Sigmoid colon (tissue), 7 donors: Measurements from ENCODE around the gene RNF13. TPM values are rescaled to one million over a fixed set of nuclear protein-coding genes. Genes with fewer than 3 reads are reported as not detected.
"Not testable (repeated sequence)": the region's sequence is repeated elsewhere in the genome, so short reads cannot be mapped to it uniquely, and the experiment has no call there.

Source experiments
- DNase-seq: peaks from one replicate; pipeline ENCODE4 v3.0.0-alpha.2; 2019
- H3K27ac ChIP-seq, 4 donors: fragments of 200-600 bp; sonication (generic); one replicate each; pipeline ENCODE4 v1.5.1; 2016 to 2019; ENCODE audit warnings: mild to moderate bottlenecking in 1 of 4
- H3K27me3 ChIP-seq, 3 donors: fragments of 200-600 bp; sonication (generic); one replicate each; pipeline ENCODE4 v1.5.1; 2019; ENCODE audit warnings: mild to moderate bottlenecking in 1 of 3
- H3K36me3 ChIP-seq, 4 donors: fragments of 200-600 bp; sonication (generic); one replicate each; pipeline ENCODE4 v1.5.1; 2016 to 2019
- H3K4me1 ChIP-seq, 4 donors: fragments of 200-600 bp; sonication (generic); one replicate each; pipeline ENCODE4 v1.5.1; 2017 to 2019
- H3K4me3 ChIP-seq, 4 donors: fragments of 200-600 bp; sonication (generic); one replicate each; pipeline ENCODE4 v1.5.1; 2017 to 2019; ENCODE audit warnings: mild to moderate bottlenecking in 2 of 4, moderate library complexity in 1 of 4
- H3K9me3 ChIP-seq, 4 donors: fragments of 200-600 bp in 3 of 4; sonication (generic) in 3 of 4; one replicate each; pipeline versions ENCODE4 v1.5.1 to v1.6.1; 2013 to 2019
- EP300 ChIP-seq, 4 donors: sonication (generic); formaldehyde crosslinking; IDR thresholded peaks; one replicate each; pipeline ENCODE4 v1.6.1; 2017; ENCODE audit warnings: antibody characterized with exemption in 4 of 4
- POLR2A ChIP-seq, 2 donors: fragments of 450-650 bp; IDR thresholded peaks; one replicate each; pipeline ENCODE4 v1.6.1; 2016; ENCODE audit warnings: antibody characterized with exemption in 2 of 2, mild to moderate bottlenecking in 2 of 2, moderate library complexity in 2 of 2
- POLR2AphosphoS5 ChIP-seq, 4 donors: sonication (generic); formaldehyde crosslinking; IDR thresholded peaks; one replicate each; pipeline ENCODE4 v1.6.1; 2017; ENCODE audit warnings: antibody characterized with exemption in 4 of 4
- WGBS, 2 donors: extraction: QIAGEN DNeasy Blood & Tissue Kit; methylation state at CpG; one replicate each; pipeline ENCODE4 v1.1.7; 2013; 5-methylcytosine and 5-hydroxymethylcytosine counted together
- intact Hi-C: fragments of 100-400 bp; cut with DNase I; formaldehyde crosslinking; loops from one replicate; pipeline ENCODE4 v1.15.1; 2023
- polyA plus RNA-seq, 3 donors: library from polyadenylated mRNA; stranded (reverse); fragments of 200-250 nt; gene quantifications; one replicate each; pipeline ENCODE4 v1.2.3, GENCODE V29; 2013
- total RNA-seq, 4 donors: library from RNA; depleted of rRNA; stranded (reverse); fragments of >200 nt; gene quantifications; one replicate each; pipeline ENCODE4 v1.1.0, GENCODE V29; 2016
- TF ChIP-seq, protein P1 (sequence below), 4 experiments: fragments of 450-650 bp in 3 of 4; fragments of 200-600 bp in 1 of 4; IDR thresholded peaks; one replicate each; pipeline ENCODE4 v1.5.1; 2016 to 2019; ENCODE audit warnings: antibody characterized with exemption in 4 of 4, mild to moderate bottlenecking in 3 of 4, moderate library complexity in 2 of 4
- donor health status: healthy with polysubstance abuse.
- donor health status: Bipolar disorder and iron deficiency.
- donor health status: healthy.

RNF13 gene
- total and polyA plus RNA-seq, 7 donors, result 15.6 to 110 (median 78.3) TPM

- 95 to 98% methylated on average over 2 of the region's 2 CpGs for WGBS, 2 donors
Measured at GRCh38 chr3:149833241-149833640, 20.2 kb downstream of the RNF13 start.

GRCh38 chr3:149838491-149838890 lies 25.5 kb downstream of the RNF13 start:
- 89 to 95% methylated on average over 3 of the region's 3 CpGs for WGBS, 2 donors
- H3K27ac ChIP-seq, H3K4me1 ChIP-seq, DNase-seq, H3K36me3 ChIP-seq, H3K4me3 ChIP-seq, H3K27me3 ChIP-seq, intact Hi-C loops, H3K9me3 ChIP-seq: not testable (repeated sequence)

More at GRCh38 chr3:149833241-149833640, 20.2 kb downstream of the RNF13 start:
- Histone ChIP-seq H3K4me3 (no peak overlapping the region), H3K36me3 (no peaks in the 10 kb centered on the region), H3K9me3 (peaks cover 0 to 9% (median 5%) of the 10 kb centered on the region in 4 donors), H3K27ac (no peak overlapping the region), H3K4me1 (peaks cover 0 to 5% (median 2%) of the 10 kb centered on the region in 4 donors), H3K27me3 (no peaks in the 10 kb centered on the region)
- DNase-seq, result no peak
- TF ChIP-seq, protein P1, sequence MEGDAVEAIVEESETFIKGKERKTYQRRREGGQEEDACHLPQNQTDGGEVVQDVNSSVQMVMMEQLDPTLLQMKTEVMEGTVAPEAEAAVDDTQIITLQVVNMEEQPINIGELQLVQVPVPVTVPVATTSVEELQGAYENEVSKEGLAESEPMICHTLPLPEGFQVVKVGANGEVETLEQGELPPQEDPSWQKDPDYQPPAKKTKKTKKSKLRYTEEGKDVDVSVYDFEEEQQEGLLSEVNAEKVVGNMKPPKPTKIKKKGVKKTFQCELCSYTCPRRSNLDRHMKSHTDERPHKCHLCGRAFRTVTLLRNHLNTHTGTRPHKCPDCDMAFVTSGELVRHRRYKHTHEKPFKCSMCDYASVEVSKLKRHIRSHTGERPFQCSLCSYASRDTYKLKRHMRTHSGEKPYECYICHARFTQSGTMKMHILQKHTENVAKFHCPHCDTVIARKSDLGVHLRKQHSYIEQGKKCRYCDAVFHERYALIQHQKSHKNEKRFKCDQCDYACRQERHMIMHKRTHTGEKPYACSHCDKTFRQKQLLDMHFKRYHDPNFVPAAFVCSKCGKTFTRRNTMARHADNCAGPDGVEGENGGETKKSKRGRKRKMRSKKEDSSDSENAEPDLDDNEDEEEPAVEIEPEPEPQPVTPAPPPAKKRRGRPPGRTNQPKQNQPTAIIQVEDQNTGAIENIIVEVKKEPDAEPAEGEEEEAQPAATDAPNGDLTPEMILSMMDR (IDR thresholded peaks at IDR 0.05), result no peak
- no peak for TF ChIP-seq EP300 (IDR thresholded peaks at IDR 0.05)
- intact Hi-C loops, result no loop called here

- intact Hi-C loops, H3K27me3 ChIP-seq, H3K9me3 ChIP-seq, H3K36me3 ChIP-seq, H3K4me3 ChIP-seq, H3K27ac ChIP-seq, DNase-seq: not testable (repeated sequence)
- 95 to 98% methylated on average over 3 of the region's 3 CpGs for WGBS, 2 donors
- peaks cover 0 to 18% (median 7%) of the 10 kb centered on the region in 4 donors for H3K4me1 ChIP-seq
Measured at GRCh38 chr3:149839469-149839868, 26.5 kb downstream of the RNF13 start.

DNA sequence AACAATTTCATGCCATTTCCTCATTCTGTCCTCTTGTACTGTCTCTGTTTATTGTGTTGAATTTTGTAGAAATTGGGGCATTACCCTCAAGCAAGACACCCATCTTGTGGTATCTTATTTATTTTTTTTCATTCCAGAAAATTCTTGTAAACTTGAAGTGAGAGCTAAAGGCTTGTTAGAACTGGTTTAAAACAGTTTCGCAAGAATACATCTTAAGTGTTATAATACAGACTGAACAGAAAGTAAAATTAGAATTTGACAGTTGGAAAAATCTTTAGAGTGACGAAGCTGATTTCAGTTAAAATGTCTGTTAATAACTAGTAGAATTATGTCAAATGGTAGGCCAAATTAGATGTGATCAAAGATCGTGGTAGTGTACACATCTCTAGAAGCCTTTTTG lies 26.9 kb downstream of the RNF13 start:
- no peak for DNase-seq
- no peak overlapping the region for H3K27ac ChIP-seq
- TF ChIP-seq POLR2AphosphoS5 (IDR thresholded peaks at IDR 0.05) (no peak), EP300 (IDR thresholded peaks at IDR 0.05) (no peak), POLR2A (IDR thresholded peaks at IDR 0.05) (no peak)
- TF ChIP-seq, protein P1 (IDR thresholded peaks at IDR 0.05), result no peak
- peaks cover 0 to 22% (median 7%) of the 10 kb centered on the region in 4 donors for H3K4me1 ChIP-seq
- H3K4me3 ChIP-seq, result no peak overlapping the region
- peaks cover 0 to 3% (median 0%) of the 10 kb centered on the region in 4 donors for H3K9me3 ChIP-seq
- H3K36me3 ChIP-seq, result no peaks in the 10 kb centered on the region
- 93 to 96% methylated on average over 3 of the region's 3 CpGs for WGBS, 2 donors
- no peaks in the 10 kb centered on the region for H3K27me3 ChIP-seq
- intact Hi-C loops, result no loop called here

DNA sequence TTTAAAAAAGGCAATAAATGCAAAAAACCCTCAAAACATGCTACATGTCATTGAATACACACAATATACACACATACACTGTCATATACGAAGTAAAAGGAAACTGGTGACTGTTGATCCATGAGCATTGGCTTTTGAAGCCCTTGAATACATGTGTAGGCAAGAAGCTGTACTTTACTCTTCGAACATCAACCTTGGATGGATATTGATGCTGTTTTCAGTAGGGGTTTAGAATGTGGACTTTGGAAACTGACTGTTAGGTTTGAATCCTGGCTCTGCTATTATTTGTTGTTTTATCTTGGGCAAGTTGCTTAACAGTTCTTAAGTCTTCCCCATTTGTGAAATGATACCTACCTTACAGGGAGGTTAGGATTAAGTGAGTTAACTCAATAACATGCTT lies 30.5 kb downstream of the RNF13 start:
- TF ChIP-seq EP300 (IDR thresholded peaks at IDR 0.05), result no peak
- TF ChIP-seq, protein P1 (IDR thresholded peaks at IDR 0.05), result no peak
- no peak for TF ChIP-seq POLR2AphosphoS5 (IDR thresholded peaks at IDR 0.05)
- no peak for TF ChIP-seq POLR2A (IDR thresholded peaks at IDR 0.05)
- peaks cover 0 to 22% (median 3%) of the 10 kb centered on the region in 4 donors for H3K36me3 ChIP-seq
- no peak overlapping the region for H3K4me3 ChIP-seq
- 83 to 92% methylated on average over 2 of the region's 2 CpGs for WGBS, 2 donors
- intact Hi-C loops, result no loop called here
- no peak for DNase-seq
- H3K9me3 ChIP-seq, result peaks cover 0 to under 1% (median 0%) of the 10 kb centered on the region in 4 donors
- H3K27me3 ChIP-seq, result no peaks in the 10 kb centered on the region
- no peak overlapping the region for H3K27ac ChIP-seq
- peaks cover 0 to 22% (median 7%) of the 10 kb centered on the region in 4 donors for H3K4me1 ChIP-seq

DNA sequence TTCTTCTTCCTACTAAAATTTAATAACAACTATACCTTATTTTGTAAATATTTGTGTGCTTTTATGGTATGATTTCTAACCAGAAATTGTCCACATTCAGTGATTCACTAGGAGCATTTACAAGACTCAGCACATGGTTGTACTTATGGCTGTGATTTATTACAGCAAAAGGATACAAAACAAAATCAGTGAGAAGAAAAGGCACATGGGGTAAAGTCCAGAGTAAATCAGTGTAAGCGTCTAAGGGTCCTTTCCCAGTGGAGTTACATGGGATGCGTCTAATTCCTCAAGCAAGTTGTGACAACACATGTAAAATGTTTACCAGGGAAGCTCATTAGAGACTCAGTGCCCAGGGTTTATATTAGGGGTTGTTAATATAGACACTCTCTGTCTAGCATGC lies 31.1 kb downstream of the RNF13 start:
- TF ChIP-seq POLR2A (IDR thresholded peaks at IDR 0.05), result no peak
- no peak for TF ChIP-seq EP300 (IDR thresholded peaks at IDR 0.05)
- no peak for TF ChIP-seq POLR2AphosphoS5 (IDR thresholded peaks at IDR 0.05)
- TF ChIP-seq, protein P1 (IDR thresholded peaks at IDR 0.05), result no peak
- H3K27ac ChIP-seq, result no peak overlapping the region
- H3K27me3 ChIP-seq, result no peaks in the 10 kb centered on the region
- 44 to 67% methylated on average over 2 of the region's 2 CpGs for WGBS, 2 donors
- H3K4me1 ChIP-seq, result peaks cover 0 to 22% (median 7%) of the 10 kb centered on the region in 4 donors
- no peaks in the 10 kb centered on the region for H3K9me3 ChIP-seq
- H3K36me3 ChIP-seq, result peaks cover 0 to 22% (median 3%) of the 10 kb centered on the region in 4 donors
- no peak for DNase-seq
- no peak overlapping the region for H3K4me3 ChIP-seq
- intact Hi-C loops, result no loop called here
